ENCODE data around the gene CDK1.

The CDK1 gene

GRCh38 chr10:60778971-60779796, 906 bp downstream of the CDK1 start:
- DNase-seq, result no peak

- DNase-seq, result no peak
Observed at GRCh38 chr10:60781661-60782060, 3.4 kb downstream of the CDK1 start.

- DNase-seq, result no peak
Observed at GRCh38 chr10:60784641-60785040, 6.4 kb downstream of the CDK1 start.

- no peak for DNase-seq
Observed at GRCh38 chr10:60788544-60788943, 10.3 kb downstream of the CDK1 start.

- DNase-seq, result no peak
Observed at GRCh38 chr10:60789340-60789739, 11.1 kb downstream of the CDK1 start.

- DNase-seq, result no peak
Observed at GRCh38 chr10:60794953-60795352, 16.7 kb downstream of the CDK1 start.

GRCh38 chr10:60795465-60796202, 17.4 kb downstream of the CDK1 start:
- no peak for DNase-seq

GRCh38 chr10:60796481-60796880, 18.2 kb downstream of the CDK1 start:
- no peak for DNase-seq

GRCh38 chr10:60797200-60797599, 18.9 kb downstream of the CDK1 start:
- DNase-seq, result no peak

GRCh38 chr10:60798031-60798430, 19.8 kb downstream of the CDK1 start:
- no peak for DNase-seq

GRCh38 chr10:60798870-60799269, 20.6 kb downstream of the CDK1 start:
- no peak for DNase-seq

- DNase-seq, result no peak
Observed at GRCh38 chr10:60799971-60800650, 21.8 kb downstream of the CDK1 start.

GRCh38 chr10:60800918-60801317, 22.6 kb downstream of the CDK1 start:
- no peak for DNase-seq

GRCh38 chr10:60801522-60801921, 23.2 kb downstream of the CDK1 start:
- no peak for DNase-seq

GRCh38 chr10:60803433-60803832, 25.2 kb downstream of the CDK1 start:
- no peak for DNase-seq

GRCh38 chr10:60803865-60804264, 25.6 kb downstream of the CDK1 start:
- no peak for DNase-seq

- no peak for DNase-seq
Observed at GRCh38 chr10:60806921-60807320, 28.6 kb downstream of the CDK1 start.

- no peak for DNase-seq
Observed at GRCh38 chr10:60807499-60807898, 29.2 kb downstream of the CDK1 start.

GRCh38 chr10:60808036-60808435, 29.8 kb downstream of the CDK1 start:
- DNase-seq, result no peak

GRCh38 chr10:60809157-60809556, 30.9 kb downstream of the CDK1 start:
- no peak for DNase-seq

- DNase-seq, result no peak
Observed at GRCh38 chr10:60810437-60811182, 32.3 kb downstream of the CDK1 start.

GRCh38 chr10:60816628-60817397, 38.5 kb downstream of the CDK1 start:
- no peak for DNase-seq

Measured in right forelimb (tissue), 1 donor.